Activated CD8-positive, alpha-beta T cell treated with anti-CD3 and anti-CD28 coated beads for 36 hours (primary cell): ENCODE results near the gene OTUD5. TPM values are rescaled to one million over a fixed set of nuclear protein-coding genes. Genes with fewer than 3 reads are reported as not detected.

Experiments used
- ATAC-seq: fragments of 200-7000 bp; cut with Tn5 transposase; one replicate; pipeline ENCODE4 v1.10.0; 2021; ENCODE audit warnings: mild to moderate bottlenecking, moderate library complexity
- CTCF ChIA-PET: fragments of 350-600 bp; sonication (Branson Sonifier 250); formaldehyde crosslinking; loops from one replicate; lab custom pipeline; 2021; ENCODE audit warnings: antibody characterized with exemption; lab: Charles Lee
- POLR2A ChIA-PET: fragments of 350-600 bp; sonication (Branson Sonifier 250); formaldehyde crosslinking; loops from one replicate; lab custom pipeline; 2021; ENCODE audit warnings: antibody characterized with exemption; lab: Charles Lee
- DNase-seq: peaks from one replicate; pipeline ENCODE4 v3.0.0-alpha.2; 2020
- H3K27ac Mint-ChIP-seq: one replicate; pipeline ENCODE4 v1.8.0; 2021; ENCODE audit warnings: mild to moderate bottlenecking, mixed read lengths
- H3K27me3 Mint-ChIP-seq: one replicate; pipeline ENCODE4 v1.8.0; 2021; ENCODE audit warnings: mixed read lengths
- H3K36me3 Mint-ChIP-seq: one replicate; pipeline ENCODE4 v1.8.0; 2021; ENCODE audit warnings: low read depth, mixed read lengths
- H3K4me1 Mint-ChIP-seq: one replicate; pipeline ENCODE4 v1.8.0; 2021; ENCODE audit warnings: low read depth, mixed read lengths
- H3K4me3 Mint-ChIP-seq: one replicate; pipeline ENCODE4 v1.8.0; 2021; ENCODE audit warnings: mild to moderate bottlenecking, moderate library complexity, mixed read lengths
- H3K9me3 Mint-ChIP-seq: one replicate; pipeline ENCODE4 v1.8.0; 2021; ENCODE audit warnings: mixed read lengths
- intact Hi-C: fragments of 100-400 bp; cut with micrococcal nuclease; formaldehyde crosslinking; loops from one replicate; pipeline ENCODE4 v1.10.0; 2022
- total RNA-seq, 2 experiments: library from RNA; stranded (reverse); gene quantifications; one replicate each; pipeline ENCODE4 v1.2.3, GENCODE V29; 2021
- TF ChIP-seq, protein P1 (sequence below): fragments of 200-600 bp; IDR thresholded peaks from one replicate; pipeline ENCODE4 v1.8.0; 2022; ENCODE audit warnings: antibody characterized with exemption, mild to moderate bottlenecking

OTUD5 gene
- total RNA-seq, 2 experiments from 2014 or later = 50.6 to 51.5 TPM

DNA sequence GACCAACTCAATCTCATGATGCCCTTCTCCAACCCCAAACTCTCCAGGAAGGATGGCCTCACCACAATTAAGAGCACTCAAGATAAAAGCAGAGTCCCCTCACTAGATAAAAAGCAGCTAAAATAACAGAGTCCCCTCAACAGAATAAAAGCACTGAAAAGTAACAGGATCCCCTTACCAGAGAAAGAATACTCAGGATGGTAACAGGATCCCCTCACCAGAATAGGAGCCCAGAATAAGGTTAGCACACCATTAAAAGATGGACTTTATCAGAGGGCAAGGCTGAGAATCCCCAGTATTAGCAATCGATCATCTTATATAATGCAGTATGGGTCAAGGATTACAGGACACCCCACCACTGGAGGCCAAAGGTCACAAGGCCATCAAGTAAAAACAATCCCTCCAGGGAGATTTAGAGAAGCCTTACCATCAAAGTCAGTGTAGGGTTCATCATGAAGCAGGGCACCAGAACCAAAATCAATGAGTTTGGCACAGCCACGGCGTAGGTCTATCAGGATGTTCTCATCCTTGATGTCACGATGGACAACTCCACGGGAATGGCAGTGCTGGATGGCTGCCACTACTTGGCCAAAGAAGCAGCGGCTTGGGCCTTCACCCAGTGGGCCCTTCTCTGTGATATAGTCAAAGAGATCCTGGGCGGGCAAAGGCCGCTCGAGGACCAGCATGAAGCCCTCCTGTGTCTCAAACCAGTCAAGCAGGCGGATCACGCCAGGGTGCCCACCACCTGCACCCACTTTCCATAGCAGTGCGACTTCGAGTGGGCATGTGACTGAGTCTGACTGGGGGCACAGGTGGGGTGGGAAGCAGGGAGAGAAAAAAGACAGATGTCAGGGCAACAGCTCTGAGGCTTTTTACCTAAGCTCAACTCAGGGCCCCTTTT lies 42.6 kb downstream of the OTUD5 start:
- Mint-ChIP-seq H3K4me3 (peak overlapping the region; percentile 96), H3K9me3 (no peaks in the 10 kb centered on the region), H3K36me3 (peaks cover 64% of the 10 kb centered on the region), H3K27ac (peak overlapping the region; percentile 98), H3K4me1 (peaks cover 38% of the 10 kb centered on the region), H3K27me3 (no peaks in the 10 kb centered on the region)
- intact Hi-C loops = no loop called here
- POLR2A ChIA-PET = interaction anchor here (0.6 to 7.1 kb wide), 10 partner anchors 8 to 376 kb away, joined by 3 to 176 read pairs (median 4); partner anchors contain the start of genes OTUD5, PQBP1 and TIMM17B
- peak; percentile 5 for DNase-seq
- CTCF ChIA-PET = interaction anchor here (1.0 to 1.1 kb wide), 2 partner anchors 23 to 31 kb away, joined by 3 read pairs; no protein-coding TSS in a partner anchor
- no peak for ATAC-seq
- TF ChIP-seq, protein P1, sequence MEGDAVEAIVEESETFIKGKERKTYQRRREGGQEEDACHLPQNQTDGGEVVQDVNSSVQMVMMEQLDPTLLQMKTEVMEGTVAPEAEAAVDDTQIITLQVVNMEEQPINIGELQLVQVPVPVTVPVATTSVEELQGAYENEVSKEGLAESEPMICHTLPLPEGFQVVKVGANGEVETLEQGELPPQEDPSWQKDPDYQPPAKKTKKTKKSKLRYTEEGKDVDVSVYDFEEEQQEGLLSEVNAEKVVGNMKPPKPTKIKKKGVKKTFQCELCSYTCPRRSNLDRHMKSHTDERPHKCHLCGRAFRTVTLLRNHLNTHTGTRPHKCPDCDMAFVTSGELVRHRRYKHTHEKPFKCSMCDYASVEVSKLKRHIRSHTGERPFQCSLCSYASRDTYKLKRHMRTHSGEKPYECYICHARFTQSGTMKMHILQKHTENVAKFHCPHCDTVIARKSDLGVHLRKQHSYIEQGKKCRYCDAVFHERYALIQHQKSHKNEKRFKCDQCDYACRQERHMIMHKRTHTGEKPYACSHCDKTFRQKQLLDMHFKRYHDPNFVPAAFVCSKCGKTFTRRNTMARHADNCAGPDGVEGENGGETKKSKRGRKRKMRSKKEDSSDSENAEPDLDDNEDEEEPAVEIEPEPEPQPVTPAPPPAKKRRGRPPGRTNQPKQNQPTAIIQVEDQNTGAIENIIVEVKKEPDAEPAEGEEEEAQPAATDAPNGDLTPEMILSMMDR = no peak

DNA sequence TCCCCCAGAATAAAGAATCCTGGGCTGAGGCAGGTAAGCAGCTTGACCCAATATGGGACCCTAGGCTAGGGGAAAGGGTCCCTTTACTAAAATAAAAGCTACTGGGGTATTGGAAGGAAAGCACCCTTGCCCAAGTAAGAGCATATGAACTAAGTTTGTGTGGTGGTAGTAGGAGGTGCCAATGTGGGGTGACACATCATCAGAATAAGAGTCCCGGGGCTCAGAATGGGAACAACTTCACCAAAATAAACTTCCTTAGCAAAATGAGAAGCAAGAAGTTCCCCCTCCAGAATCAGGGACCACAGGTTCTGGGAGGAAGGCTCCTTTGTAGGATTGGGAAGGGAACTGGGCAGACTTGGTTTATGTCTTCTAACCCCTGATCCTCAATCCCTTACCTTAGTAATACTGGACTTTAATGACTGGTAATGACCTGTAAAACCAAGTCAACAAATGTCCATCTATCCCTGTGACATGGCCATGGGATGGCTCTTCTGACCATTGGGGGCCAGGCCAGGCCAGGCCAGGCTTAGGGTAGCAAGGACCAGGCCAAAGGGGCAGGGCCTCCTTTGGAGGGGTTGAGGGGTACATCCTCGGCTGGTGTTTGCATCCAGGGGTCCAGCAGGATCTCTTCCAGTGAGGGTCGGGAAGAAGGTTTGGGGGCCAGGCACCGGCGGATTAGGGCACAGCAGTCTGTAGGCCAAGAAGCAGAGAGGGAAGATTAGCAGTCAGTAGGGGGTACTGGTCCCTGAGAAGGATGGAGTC lies 43.6 kb downstream of the OTUD5 start:
- Mint-ChIP-seq H3K4me3 (peak overlapping the region; percentile 96), H3K9me3 (no peaks in the 10 kb centered on the region), H3K4me1 (peaks cover 35% of the 10 kb centered on the region), H3K27me3 (no peaks in the 10 kb centered on the region), H3K36me3 (peaks cover 58% of the 10 kb centered on the region), H3K27ac (peak overlapping the region; percentile 98)
- ATAC-seq (no peak), DNase-seq (no peak)
- TF ChIP-seq, protein P1 = no peak
- intact Hi-C loops = no loop called here
- POLR2A ChIA-PET = interaction anchor here (0.8 to 7.1 kb wide), 5 partner anchors 10 to 40 kb away, joined by 3 to 176 read pairs (median 5); partner anchors contain the start of genes PQBP1 and TIMM17B
- CTCF ChIA-PET = interaction anchor here (0.6 kb wide), 1 partner anchor 15 kb away, joined by 4 read pairs; no protein-coding TSS in a partner anchor

DNA sequence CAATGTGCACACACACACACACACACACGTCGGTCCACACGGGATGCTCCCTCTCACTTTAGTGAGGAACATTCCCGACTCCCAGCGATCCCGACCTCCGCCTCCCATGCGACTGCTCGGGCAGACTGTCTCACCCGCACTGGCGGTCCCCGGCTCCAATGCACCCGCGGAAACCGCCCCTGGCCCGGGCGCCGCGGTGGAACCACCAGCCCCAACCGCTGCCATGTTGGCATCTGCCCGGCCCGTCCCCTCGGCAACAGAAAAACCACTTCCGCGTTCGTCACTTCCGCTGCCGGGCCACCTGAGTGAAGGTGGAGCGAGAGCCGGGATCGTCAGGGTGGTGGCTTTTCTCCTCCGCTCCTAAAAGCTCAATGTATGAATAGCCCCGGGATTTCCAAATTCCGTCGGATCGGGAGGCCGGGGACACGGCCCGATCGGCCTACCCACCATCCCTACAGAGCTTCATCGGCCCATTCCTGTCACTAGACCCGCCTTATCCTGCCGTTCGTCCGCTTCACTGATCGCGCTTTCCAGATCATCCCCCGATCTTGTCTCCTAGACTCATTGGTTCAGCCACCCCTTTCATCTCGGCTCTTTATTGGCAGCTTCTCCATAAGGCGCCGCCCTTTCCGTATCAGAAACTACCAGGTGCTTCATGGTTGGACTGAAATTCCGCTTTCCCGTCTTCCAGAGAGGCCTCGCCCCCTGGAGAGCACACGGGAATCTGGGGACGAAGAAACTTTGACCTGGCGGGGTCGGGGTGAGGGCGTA lies 45.8 kb downstream of the OTUD5 start, which contains the start of gene SLC35A2:
Gene SLC35A2 (minus strand): TSS at position 235 of the 771 bp plus-strand sequence. CDS start 10 bp downstream, at position 225.
- no peaks in the 10 kb centered on the region for H3K9me3 Mint-ChIP-seq
- H3K4me3 Mint-ChIP-seq = peak within 1 kb of the TSS; percentile 96
- no peaks in the 10 kb centered on the region for H3K27me3 Mint-ChIP-seq
- intact Hi-C loops = no loop called here
- peak within 1 kb of the TSS; percentile 98 for H3K27ac Mint-ChIP-seq
- CTCF ChIA-PET = interaction anchor here (1.0 to 1.4 kb wide), 4 partner anchors 28 to 263 kb away, joined by 3 to 4 read pairs (median 3); no protein-coding TSS in a partner anchor
- H3K36me3 Mint-ChIP-seq = peaks cover 37% of the 10 kb centered on the region
- DNase-seq (peak; percentile 90), ATAC-seq (peak; percentile 79)
- H3K4me1 Mint-ChIP-seq = peaks cover 36% of the 10 kb centered on the region
- POLR2A ChIA-PET = interaction anchor here (0.6 to 7.1 kb wide), 11 partner anchors 8 to 275 kb away, joined by 3 to 176 read pairs (median 7); partner anchors contain the start of genes GRIPAP1, OTUD5, PQBP1 and TIMM17B
- TF ChIP-seq, protein P1 = no peak

DNA sequence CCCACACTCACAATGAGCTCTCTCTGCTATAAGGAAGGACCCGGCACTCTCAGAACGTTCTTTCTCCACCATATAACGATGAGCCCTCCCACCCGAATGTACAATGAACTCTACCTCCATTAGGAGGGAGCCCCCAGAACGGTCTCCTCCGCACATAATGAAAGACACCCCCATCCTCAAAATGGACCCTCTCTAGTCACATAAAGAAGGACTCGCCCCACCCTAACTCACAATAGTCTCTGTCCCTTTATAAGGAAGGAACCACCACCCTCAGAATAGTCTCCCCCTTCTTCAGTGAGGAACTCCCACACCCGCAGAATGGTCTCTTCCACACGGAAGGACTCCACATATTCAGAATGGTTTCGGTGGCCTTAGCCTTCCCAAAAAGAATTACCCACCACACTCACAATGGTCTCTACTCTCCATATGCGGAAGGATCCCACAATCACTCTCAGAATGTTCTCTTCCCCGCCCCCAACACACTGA lies 46.4 kb downstream of the OTUD5 start:
- peak; percentile 7 for ATAC-seq
- Mint-ChIP-seq H3K4me3 (peak overlapping the region; percentile 96), H3K4me1 (peaks cover 36% of the 10 kb centered on the region), H3K27me3 (no peaks in the 10 kb centered on the region), H3K9me3 (no peaks in the 10 kb centered on the region), H3K36me3 (peaks cover 30% of the 10 kb centered on the region), H3K27ac (peak overlapping the region; percentile 98)
- intact Hi-C loops = no loop called here
- DNase-seq = no peak
- ChIA-PET POLR2A (interaction anchor here (1.0 to 7.1 kb wide), 7 partner anchors 8 to 91 kb away, joined by 3 to 176 read pairs (median 9); partner anchors contain the start of genes GRIPAP1, OTUD5, PQBP1 and TIMM17B), CTCF (interaction anchor here (1.0 to 1.3 kb wide), 2 partner anchors 35 to 263 kb away, joined by 3 read pairs; no protein-coding TSS in a partner anchor)
- TF ChIP-seq, protein P1 = no peak
